ENCODE measurements around the gene ARG2.
A peak's percentile ranks its signal among the peaks of the same experiment; 100 is the strongest.
"Not testable (repeated sequence)": the region's sequence is repeated elsewhere in the genome, so short reads cannot be mapped to it uniquely, and the experiment has no call there.

Gene ARG2

GRCh38 chr14:67589204-67589770 lies 30.4 kb upstream of the ARG2 start:
- no peak for FAIRE-seq

- not testable (repeated sequence) for FAIRE-seq
Observed at GRCh38 chr14:67593650-67594049, 26.1 kb upstream of the ARG2 start.

GRCh38 chr14:67595392-67595791 lies 24.3 kb upstream of the ARG2 start:
- FAIRE-seq = no peak

GRCh38 chr14:67599698-67600561 lies 19.8 kb upstream of the ARG2 start, which contains the start of gene PIGH:
TSS of gene PIGH (minus strand) at chr14:67600268. CDS start at chr14:67600203, 65 bp downstream.
- FAIRE-seq = no peak

- FAIRE-seq = not testable (repeated sequence)
Observed at GRCh38 chr14:67600562-67600974, 19.2 kb upstream of the ARG2 start.

- FAIRE-seq = no peak
Observed at GRCh38 chr14:67602076-67602475, 17.6 kb upstream of the ARG2 start.

- no peak for FAIRE-seq
Observed at GRCh38 chr14:67602995-67603545, 16.6 kb upstream of the ARG2 start.

- no peak for FAIRE-seq
Observed at GRCh38 chr14:67607646-67608045, 12.1 kb upstream of the ARG2 start.

- no peak for FAIRE-seq
Observed at GRCh38 chr14:67609642-67610310, 9.9 kb upstream of the ARG2 start.

- FAIRE-seq = no peak
Observed at GRCh38 chr14:67610491-67610890, 9.2 kb upstream of the ARG2 start.

GRCh38 chr14:67618617-67619063 lies 1.1 kb upstream of the ARG2 start:
- FAIRE-seq = peak; percentile 16

GRCh38 chr14:67620217-67620785 lies 581 bp downstream of the ARG2 start:
- no peak for FAIRE-seq

- FAIRE-seq = no peak
Observed at GRCh38 chr14:67622675-67623074, 3.0 kb downstream of the ARG2 start.

GRCh38 chr14:67623114-67623513 lies 3.4 kb downstream of the ARG2 start:
- FAIRE-seq = no peak

GRCh38 chr14:67626131-67626530 lies 6.4 kb downstream of the ARG2 start:
- FAIRE-seq = not testable (repeated sequence)

GRCh38 chr14:67627519-67627918 lies 7.8 kb downstream of the ARG2 start:
- FAIRE-seq = no peak

GRCh38 chr14:67630186-67630585 lies 10.5 kb downstream of the ARG2 start:
- no peak for FAIRE-seq

- FAIRE-seq = no peak
Observed at GRCh38 chr14:67630938-67631337, 11.2 kb downstream of the ARG2 start.

- FAIRE-seq = no peak
Observed at GRCh38 chr14:67633451-67634147, 13.9 kb downstream of the ARG2 start.

- FAIRE-seq = no peak
Observed at GRCh38 chr14:67636361-67636919, 16.7 kb downstream of the ARG2 start.

GRCh38 chr14:67638642-67639041 lies 18.9 kb downstream of the ARG2 start:
- FAIRE-seq = no peak

- FAIRE-seq = no peak
Observed at GRCh38 chr14:67641480-67641879, 21.8 kb downstream of the ARG2 start.
